Endothelial cell of umbilical vein (primary cell): ENCODE results near the gene TP73. TPM values are rescaled to one million over a fixed set of nuclear protein-coding genes. Genes with fewer than 3 reads are reported as not detected.

Source experiments
- BruUV-seq: library from RNA; stranded (reverse); fragments of 400-500 nt; replicated peaks from 2 replicates; lab custom pipeline; 2021; lab: Mats Ljungman, UMichigan
- CTCF ChIA-PET: fragments of 300-600, 350-600 bp; sonication (Branson Sonifier 250); formaldehyde crosslinking; loops from one replicate; lab custom pipeline; 2021; ENCODE audit warnings: antibody characterized with exemption, inconsistent platforms; lab: Charles Lee
- POLR2A ChIA-PET: fragments of 300-600, 350-600 bp; sonication (Branson Sonifier 250); formaldehyde crosslinking; loops from one replicate; lab custom pipeline; 2021; ENCODE audit warnings: antibody characterized with exemption, inconsistent platforms; lab: Charles Lee
- DNase-seq: peaks from one replicate; pipeline ENCODE4 v3.0.0-alpha.2; 2011; ENCODE audit warnings: low read depth, low spot score
- FAIRE-seq: peaks from 2 replicates; lab custom pipeline; 2011; peaks lifted over from hg19 to GRCh38; lab: Jason Lieb, UNC
- H2AFZ ChIP-seq: 2 replicates; pipeline ENCODE4 v1.6.0; 2012; ENCODE audit warnings: low read depth, low read length, control low read depth, inconsistent platforms
- H3K27ac ChIP-seq: 2 replicates; pipeline ENCODE4 v1.5.1; 2011; ENCODE audit warnings: low read depth, mild to moderate bottlenecking, control low read depth, low read length, moderate library complexity; ENCODE audit not compliant: insufficient read depth
- H3K27me3 ChIP-seq, 2 experiments: 2 replicates each; pipeline versions ENCODE4 v1.6.0 to v1.6.1; 2011; ENCODE audit warnings: low read length in 2 of 2, mixed read lengths in 1 of 2; ENCODE audit not compliant: control insufficient read depth in 2 of 2, insufficient read depth in 2 of 2
- H3K36me3 ChIP-seq, 2 experiments: 2 replicates in 1 of 2; 3 replicates in 1 of 2; pipeline ENCODE4 v1.5.1; 2011; ENCODE audit warnings: low read length in 2 of 2, mild to moderate bottlenecking in 1 of 2, moderate library complexity in 1 of 2; ENCODE audit not compliant: control insufficient read depth in 2 of 2, insufficient read depth in 2 of 2; ENCODE audit errors: extremely low read depth in 1 of 2
- H3K4me1 ChIP-seq: 3 replicates; pipeline ENCODE4 v1.5.1; 2011; ENCODE audit warnings: mild to moderate bottlenecking, low read length; ENCODE audit not compliant: control insufficient read depth, insufficient read depth; ENCODE audit errors: extremely low read depth
- H3K4me2 ChIP-seq: 2 replicates; pipeline ENCODE4 v1.6.1; 2011; ENCODE audit warnings: low read length, control low read depth, mixed read lengths; ENCODE audit not compliant: insufficient read depth
- H3K4me3 ChIP-seq, 3 experiments: fragments of 200-600 bp in 1 of 3; sonication (generic), shearing (Covaris generic) in 1 of 3; replicated peaks in 1 of 3; 2 replicates each; pipeline ENCODE4 v1.5.1; 2011 to 2016; ENCODE audit warnings: control low read depth in 3 of 3, low read length in 3 of 3, mild to moderate bottlenecking in 2 of 3, inconsistent platforms in 1 of 3, low read depth in 1 of 3, moderate library complexity in 1 of 3; ENCODE audit not compliant: insufficient read depth in 1 of 3
- H3K79me2 ChIP-seq: 2 replicates; pipeline ENCODE4 v1.6.0; 2012; ENCODE audit warnings: low read length, inconsistent platforms; ENCODE audit not compliant: control insufficient read depth, insufficient read depth
- H3K9ac ChIP-seq: replicated peaks from 2 replicates; pipeline ENCODE3; 2011; ENCODE audit warnings: low read length, control low read depth; ENCODE audit not compliant: insufficient read depth; ENCODE audit errors: extremely low read depth
- H3K9me1 ChIP-seq: replicated peaks from 3 replicates; pipeline ENCODE4 v1.6.0; 2011; ENCODE audit warnings: mild to moderate bottlenecking, low read length; ENCODE audit not compliant: control insufficient read depth, insufficient read depth; ENCODE audit errors: extremely low read depth
- H3K9me3 ChIP-seq: replicated peaks from 2 replicates; pipeline ENCODE4 v1.5.1; 2012; ENCODE audit warnings: low read length, inconsistent platforms; ENCODE audit not compliant: control insufficient read depth, insufficient read depth
- H4K20me1 ChIP-seq: replicated peaks from 2 replicates; pipeline ENCODE3; 2011; ENCODE audit warnings: mild to moderate bottlenecking, low read length; ENCODE audit not compliant: control insufficient read depth, insufficient read depth; ENCODE audit errors: extremely low read depth
- CTCF ChIP-seq, 2 donors: IDR thresholded peaks; 1 replicate in 1 of 2; 2 replicates in 1 of 2; pipeline ENCODE4 v1.5.1; 2011; ENCODE audit warnings: low read length in 2 of 2, mild to moderate bottlenecking in 2 of 2, moderate library complexity in 2 of 2, control low read depth in 1 of 2, inconsistent platforms in 1 of 2, low read depth in 1 of 2; ENCODE audit not compliant: insufficient read depth in 1 of 2; ENCODE audit errors: extremely low read depth in 1 of 2
- EZH2 ChIP-seq: IDR thresholded peaks from 2 replicates; pipeline ENCODE4 v1.6.1; 2012; ENCODE audit warnings: borderline replicate concordance, low read depth, mild to moderate bottlenecking, moderate library complexity, low read length, inconsistent platforms; ENCODE audit not compliant: severe bottlenecking
- FOS ChIP-seq: IDR thresholded peaks from 2 replicates; pipeline ENCODE4 v1.6.1; 2011; ENCODE audit warnings: mild to moderate bottlenecking, low read length, moderate library complexity, borderline replicate concordance; ENCODE audit not compliant: insufficient read depth
- GATA2 ChIP-seq: IDR thresholded peaks from 2 replicates; pipeline ENCODE4 v1.7.0; 2011; ENCODE audit warnings: low read depth, mild to moderate bottlenecking, moderate library complexity, mixed read lengths, low read length; ENCODE audit not compliant: insufficient read length, insufficient read depth
- JUN ChIP-seq: IDR thresholded peaks from 2 replicates; pipeline ENCODE4 v1.6.1; 2011; ENCODE audit warnings: borderline replicate concordance, low read depth; ENCODE audit not compliant: insufficient read length, insufficient read depth
- MAX ChIP-seq: IDR thresholded peaks from 2 replicates; pipeline ENCODE4 v1.6.1; 2011; ENCODE audit not compliant: insufficient read depth, insufficient read length
- MYC ChIP-seq: IDR thresholded peaks from one replicate; pipeline ENCODE4 v1.6.1; 2011; ENCODE audit warnings: mild to moderate bottlenecking, low read depth, low read length
- POLR2A ChIP-seq: IDR thresholded peaks from 2 replicates; pipeline ENCODE4 v1.6.1; 2012; ENCODE audit warnings: low read depth, mild to moderate bottlenecking, control low read depth, low read length
- dilution Hi-C: fragments of 300-500 bp; cut with MboI; formaldehyde crosslinking; loops from one replicate; pipeline ENCODE4 v1.15.0; 2019; ENCODE audit warnings: low sequenced_read_pairs; ENCODE audit not compliant: extremely low pct_ligation_motif_present
- intact Hi-C: fragments of 100-400 bp; cut with micrococcal nuclease; formaldehyde crosslinking; loops from one replicate; pipeline ENCODE4 v1.10.0; 2022
- polyA plus RNA-seq, 4 experiments: library from polyadenylated mRNA; depleted of rRNA in 3 of 4; stranded (reverse) in 3 of 4; unstranded in 1 of 4; fragments of >200 nt; gene quantifications; 2 replicates each; pipeline versions ENCODE4 v1.2.1 to v1.2.3, GENCODE V29; 2011 to 2012; ENCODE audit warnings: missing spikeins in 1 of 4
- total RNA-seq: library from RNA; stranded (reverse); gene quantifications from 2 replicates; pipeline ENCODE4 v1.2.3, GENCODE V29; 2021

TP73 gene
- total and polyA plus RNA-seq, 2 donors (not counting 3 experiments of a cell fraction or from before 2014, with no cell fraction given) = 0.03 to 0.15 TPM

- ChIA-PET CTCF (interaction anchor here (0.6 to 1.1 kb wide), 2 partner anchors 33 to 72 kb away, joined by 3 read pairs; no protein-coding TSS in a partner anchor), POLR2A (interaction anchor here (0.6 kb wide), 1 partner anchor 1801 kb away, joined by 6 read pairs; no protein-coding TSS in a partner anchor)
- Histone ChIP-seq H3K4me2 (no peak overlapping the region), H3K4me3 (no peak overlapping the region), H4K20me1 (no peaks in the 10 kb centered on the region), H3K9me1 (no peaks in the 10 kb centered on the region), H3K27ac (no peak overlapping the region), H3K9me3 (no peaks in the 10 kb centered on the region), H3K36me3 (no peaks in the 10 kb centered on the region), H2AFZ (no peak overlapping the region), H3K27me3 (no peaks in the 10 kb centered on the region), H3K79me2 (no peaks in the 10 kb centered on the region), H3K4me1 (peaks cover 6% of the 10 kb centered on the region), H3K9ac (no peak overlapping the region)
- BruUV-seq = no TSS peak
- FAIRE-seq (no peak), DNase-seq (no peak)
- TF ChIP-seq EZH2 (no peak), MAX (no peak), CTCF (IDR thresholded peaks at IDR 0.05; ENCODE audit: extremely low read depth in 1 of 2, insufficient read depth in 1 of 2, low read depth in 1 of 2, low read length in 2 of 2) (no peak), FOS (no peak), GATA2 (no peak), MYC (no peak), JUN (no peak), POLR2A (no peak)
- intact Hi-C loops = no loop called here
- dilution Hi-C loops = no loop called here
Observed at GRCh38 chr1:3767328-3767925, 115.1 kb downstream of the TP73 start.
